HTR-8/SVneo (cell line): ENCODE data around the gene RPL13A.

ENCODE experiments used
- DNase-seq: peaks from one replicate; pipeline ENCODE4 v3.0.0; 2011; ENCODE audit warnings: low spot score, mixed read lengths; ENCODE audit not compliant: insufficient read length
- FAIRE-seq: peaks from 2 replicates; lab custom pipeline; 2011; peaks lifted over from hg19 to GRCh38; lab: Jason Lieb, UNC

RPL13A gene

DNA sequence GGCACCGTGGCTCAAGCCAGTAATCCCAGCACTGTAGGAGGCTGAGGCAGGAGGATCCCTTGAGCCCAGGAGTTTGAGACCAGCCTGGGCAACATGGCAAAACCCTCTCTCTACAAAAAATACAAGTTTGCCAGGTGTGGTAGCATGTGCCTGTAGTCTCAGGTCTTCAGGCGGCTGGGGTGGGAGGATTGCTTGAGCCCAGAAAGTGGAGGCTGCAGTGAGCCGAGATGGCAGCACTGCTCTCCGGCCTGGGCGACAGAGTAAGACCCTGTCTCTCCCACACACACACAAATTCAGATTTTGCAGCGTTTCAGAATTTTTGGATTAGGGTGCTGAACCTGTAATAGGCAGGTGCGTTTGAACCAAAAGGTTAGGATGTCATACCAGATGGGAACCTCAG is 11.1 kb downstream of the RPL13A start:
- DNase-seq (no peak), FAIRE-seq (no peak)

DNA sequence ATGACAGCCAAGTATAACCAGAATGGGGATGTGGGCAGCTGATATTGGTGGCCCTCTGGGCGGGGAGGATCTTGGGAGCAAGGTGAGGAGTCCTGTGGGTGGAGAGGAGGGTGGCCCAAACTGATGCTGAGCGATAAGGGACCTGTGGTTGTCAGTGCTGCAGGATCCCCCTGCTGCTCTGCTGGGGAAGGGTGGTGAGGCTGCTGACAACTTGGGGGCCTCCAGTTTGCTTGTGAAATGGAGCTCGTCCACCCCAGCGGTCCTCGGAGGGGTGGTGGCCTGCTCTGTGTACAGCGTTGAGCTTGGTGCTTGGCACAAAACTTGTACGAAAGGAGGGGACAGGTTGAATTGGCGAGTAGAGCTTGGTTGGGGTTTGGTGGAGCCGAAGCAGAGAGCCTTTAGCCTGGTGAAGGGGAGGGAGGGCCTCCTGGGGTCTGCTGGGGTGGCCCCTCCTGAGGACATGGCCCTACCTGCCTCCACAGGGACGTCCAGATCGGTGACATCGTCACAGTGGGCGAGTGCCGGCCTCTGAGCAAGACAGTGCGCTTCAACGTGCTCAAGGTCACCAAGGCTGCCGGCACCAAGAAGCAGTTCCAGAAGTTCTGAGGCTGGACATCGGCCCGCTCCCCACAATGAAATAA is 11.7 kb downstream of the RPL13A start:
- no peak for FAIRE-seq
- DNase-seq = no peak

DNA sequence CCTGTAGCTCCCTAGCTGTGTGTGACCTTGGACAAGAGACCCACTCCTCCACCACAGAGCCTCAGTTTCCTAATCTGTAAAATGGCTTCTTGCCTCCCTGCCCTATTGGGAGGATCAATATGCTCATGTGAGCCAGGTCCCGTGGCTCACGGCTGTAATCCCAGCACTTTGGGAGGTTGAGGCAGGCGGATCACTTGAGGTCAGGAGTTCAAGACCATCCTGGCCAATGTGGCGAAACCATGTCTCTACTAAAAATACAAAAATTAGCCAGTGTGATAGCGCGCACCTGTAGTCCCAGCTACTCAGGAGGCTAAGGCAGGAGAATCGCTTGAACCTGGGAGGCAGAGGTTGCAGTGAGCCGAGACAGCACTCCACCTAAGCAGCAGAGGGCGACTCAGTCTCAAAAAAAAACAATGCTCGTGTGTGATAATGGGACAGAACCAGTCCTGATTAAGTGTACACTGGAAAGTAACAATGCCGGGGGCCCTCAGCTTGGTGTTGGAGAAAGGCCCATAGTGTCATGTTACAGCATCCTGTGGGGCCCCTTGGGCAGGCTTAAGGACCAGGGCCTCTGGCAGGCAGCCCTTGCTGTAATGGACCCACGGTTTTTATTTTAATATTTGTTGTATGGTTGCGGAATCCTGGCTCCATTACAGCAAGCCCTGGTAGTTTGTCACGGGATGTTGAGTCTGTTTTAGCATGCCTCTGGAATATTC is 15.6 kb downstream of the RPL13A start:
- FAIRE-seq (peak; percentile 23), DNase-seq (peak; percentile 64)

DNA sequence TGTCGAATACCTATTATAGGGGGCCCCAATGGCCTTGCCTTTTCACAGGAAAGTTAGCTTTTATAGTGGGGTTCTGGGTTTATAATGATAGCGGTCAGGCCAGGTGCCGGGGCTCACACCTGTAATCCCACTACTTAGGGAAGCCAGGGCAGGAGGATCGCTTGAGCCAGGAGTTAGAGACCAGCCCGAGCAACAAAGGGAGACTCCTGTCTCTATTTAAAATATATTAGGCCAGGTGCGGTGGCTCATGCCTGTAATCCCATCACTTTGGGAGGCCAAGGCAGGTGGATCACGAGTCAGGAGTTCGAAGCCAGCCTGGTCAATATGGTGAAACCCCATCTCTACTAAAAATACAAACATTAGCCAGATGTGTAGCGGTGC is 16.2 kb downstream of the RPL13A start:
- DNase-seq (no peak), FAIRE-seq (no peak)

DNA sequence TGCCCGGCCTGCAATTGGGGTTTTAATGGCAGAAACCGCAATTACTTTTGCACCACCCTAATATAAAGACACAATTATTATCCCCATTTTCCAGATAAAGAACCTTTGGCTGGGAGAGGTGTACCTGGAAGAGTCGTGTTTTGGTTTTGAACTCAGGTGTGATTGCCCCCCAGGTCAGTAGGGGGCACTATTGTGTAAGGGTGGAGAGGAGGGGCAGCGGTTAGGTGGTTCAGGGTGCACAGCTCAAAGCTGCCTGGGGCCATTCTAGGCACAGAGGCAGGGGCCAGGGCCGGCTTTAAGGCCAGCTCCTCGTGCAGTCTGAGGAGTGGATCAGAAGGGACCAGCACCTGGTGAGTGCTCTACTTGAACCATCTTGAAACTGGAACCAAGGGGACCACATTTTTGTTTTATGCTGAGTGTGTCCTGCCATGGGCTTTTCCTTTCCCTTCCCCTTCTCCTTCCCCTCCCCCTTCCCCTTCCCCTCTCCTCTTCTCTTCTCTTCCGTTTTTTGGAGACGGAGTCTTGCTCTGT is 19.2 kb downstream of the RPL13A start:
- peak; percentile 44 for FAIRE-seq
- DNase-seq = peak; percentile 69

DNA sequence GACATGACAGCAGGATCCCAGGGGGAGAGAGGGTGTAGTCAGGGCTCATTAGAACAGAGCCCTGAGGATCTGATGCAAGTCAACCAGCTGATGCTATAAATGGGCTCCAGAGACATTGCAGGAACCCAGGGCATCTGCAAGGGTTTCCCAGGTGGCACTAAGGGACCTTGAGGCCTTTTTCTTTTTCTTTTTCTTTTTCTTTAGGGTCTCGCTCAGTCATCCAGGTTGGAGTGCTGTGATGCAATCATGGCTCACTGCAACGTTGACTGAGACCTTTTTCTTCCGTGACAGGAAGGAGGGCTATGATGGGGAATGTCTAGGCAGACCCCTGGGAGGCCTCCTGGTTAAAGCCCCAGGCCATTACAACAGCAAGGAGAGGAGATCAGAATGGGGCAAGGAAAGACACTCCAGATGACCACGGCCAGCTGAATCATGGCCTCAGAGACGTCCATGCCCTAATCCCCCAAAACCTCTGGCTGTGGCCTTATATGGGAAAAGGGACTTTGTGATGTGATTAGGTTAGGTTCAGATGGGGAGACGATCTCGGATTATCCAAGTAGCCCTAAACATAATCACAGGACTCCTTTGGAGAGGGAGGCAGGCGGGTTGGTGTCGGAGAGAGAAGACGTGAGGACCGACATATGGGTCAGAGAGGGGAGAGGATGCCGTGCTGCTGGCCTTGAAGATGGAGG is 20.5 kb downstream of the RPL13A start:
- no peak for FAIRE-seq
- DNase-seq = no peak

DNA sequence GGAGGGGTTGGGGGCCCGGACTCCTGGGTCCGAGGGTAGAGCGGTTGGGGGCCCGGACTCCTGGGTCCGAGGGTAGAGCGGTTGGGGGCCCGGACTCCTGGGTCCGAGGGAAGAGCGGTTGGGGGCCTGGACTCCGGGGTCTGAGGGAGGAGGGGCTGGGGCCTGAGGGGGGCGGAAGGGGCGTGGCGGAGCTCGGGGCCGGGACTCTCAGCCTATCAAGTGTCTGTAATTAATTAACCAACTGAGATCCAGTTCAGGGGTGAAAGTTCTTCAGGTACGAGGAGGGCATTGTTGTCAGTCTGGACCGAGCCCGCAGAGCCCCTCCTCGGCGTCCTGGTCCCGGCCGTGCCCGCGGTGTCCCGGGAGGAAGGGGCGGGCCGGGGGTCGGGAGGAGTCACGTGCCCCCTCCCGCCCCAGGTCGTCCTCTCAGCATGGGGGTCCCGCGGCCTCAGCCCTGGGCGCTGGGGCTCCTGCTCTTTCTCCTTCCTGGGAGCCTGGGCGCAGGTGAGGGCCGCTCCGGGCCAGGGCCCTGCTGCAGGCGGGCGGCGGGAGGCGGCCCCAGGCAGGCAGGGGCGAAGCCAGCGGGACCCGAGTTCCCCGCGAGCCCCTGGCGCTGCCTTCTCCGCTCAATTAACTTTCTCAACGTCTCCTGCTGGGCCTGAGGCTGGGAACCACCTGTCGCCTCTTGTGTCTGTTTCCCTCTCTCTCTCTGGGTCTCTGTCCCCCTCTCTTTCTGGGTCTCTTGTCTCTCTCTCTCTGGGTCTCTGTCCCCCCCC is 25.8 kb downstream of the RPL13A start:
- no peak for FAIRE-seq
- DNase-seq = peak; percentile 59

DNA sequence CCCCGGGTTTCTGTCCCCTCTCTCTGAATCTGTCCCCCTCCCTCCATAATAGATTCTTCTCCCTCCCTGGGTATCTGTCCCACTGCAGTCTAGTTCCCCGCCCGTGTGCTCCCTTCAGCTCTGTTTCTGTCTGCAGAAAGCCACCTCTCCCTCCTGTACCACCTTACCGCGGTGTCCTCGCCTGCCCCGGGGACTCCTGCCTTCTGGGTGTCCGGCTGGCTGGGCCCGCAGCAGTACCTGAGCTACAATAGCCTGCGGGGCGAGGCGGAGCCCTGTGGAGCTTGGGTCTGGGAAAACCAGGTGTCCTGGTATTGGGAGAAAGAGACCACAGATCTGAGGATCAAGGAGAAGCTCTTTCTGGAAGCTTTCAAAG is 26.3 kb downstream of the RPL13A start:
- no peak for DNase-seq
- FAIRE-seq = no peak

DNA sequence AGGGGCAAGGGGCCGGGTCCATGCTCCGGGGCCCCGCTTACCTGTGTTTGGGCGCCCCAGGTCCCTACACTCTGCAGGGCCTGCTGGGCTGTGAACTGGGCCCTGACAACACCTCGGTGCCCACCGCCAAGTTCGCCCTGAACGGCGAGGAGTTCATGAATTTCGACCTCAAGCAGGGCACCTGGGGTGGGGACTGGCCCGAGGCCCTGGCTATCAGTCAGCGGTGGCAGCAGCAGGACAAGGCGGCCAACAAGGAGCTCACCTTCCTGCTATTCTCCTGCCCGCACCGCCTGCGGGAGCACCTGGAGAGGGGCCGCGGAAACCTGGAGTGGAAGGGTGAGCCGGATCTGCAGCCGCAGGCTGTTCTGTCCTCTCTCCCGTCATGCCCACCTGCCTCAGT is 26.7 kb downstream of the RPL13A start:
- DNase-seq (no peak), FAIRE-seq (no peak)

DNA sequence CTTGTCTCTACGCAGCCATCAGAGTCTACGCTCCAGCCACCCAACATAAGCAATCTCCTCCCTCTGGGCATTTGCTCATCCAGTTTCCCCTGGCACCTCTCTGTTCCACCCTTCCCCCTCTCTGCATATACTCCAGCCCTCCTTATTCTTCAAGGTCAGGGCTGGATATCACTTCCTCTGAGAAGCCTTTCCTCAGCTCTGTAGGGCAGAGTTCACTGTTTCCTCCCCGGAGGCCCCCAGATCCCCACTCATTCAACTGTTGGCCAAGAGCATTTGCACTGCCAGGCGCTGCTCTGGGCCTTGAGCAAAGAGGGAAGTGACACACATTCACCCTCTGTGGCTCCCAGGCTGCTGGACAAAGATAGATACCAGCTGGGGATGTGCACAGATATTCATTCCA is 28.4 kb downstream of the RPL13A start:
- DNase-seq (no peak), FAIRE-seq (no peak)

DNA sequence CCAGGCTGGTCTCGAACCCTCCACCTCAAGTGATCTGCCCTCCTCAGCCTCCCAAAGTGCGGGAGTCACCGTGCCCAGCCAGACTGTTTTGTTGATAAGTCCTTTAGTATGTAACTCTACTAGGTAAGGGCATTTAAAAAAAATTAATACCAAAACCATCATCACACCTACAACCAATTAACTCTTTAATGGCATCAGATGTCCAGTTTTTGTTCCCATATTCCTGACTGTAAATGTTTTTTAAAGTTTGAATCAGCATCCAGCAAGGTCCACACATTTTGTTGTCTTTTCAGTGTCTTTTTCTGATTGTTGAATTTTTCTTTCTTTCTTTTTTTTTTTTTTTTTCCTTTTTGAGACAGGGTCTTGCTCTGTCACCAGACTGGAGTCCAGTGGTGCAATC is 30.6 kb downstream of the RPL13A start:
- FAIRE-seq (no peak), DNase-seq (no peak)

DNA sequence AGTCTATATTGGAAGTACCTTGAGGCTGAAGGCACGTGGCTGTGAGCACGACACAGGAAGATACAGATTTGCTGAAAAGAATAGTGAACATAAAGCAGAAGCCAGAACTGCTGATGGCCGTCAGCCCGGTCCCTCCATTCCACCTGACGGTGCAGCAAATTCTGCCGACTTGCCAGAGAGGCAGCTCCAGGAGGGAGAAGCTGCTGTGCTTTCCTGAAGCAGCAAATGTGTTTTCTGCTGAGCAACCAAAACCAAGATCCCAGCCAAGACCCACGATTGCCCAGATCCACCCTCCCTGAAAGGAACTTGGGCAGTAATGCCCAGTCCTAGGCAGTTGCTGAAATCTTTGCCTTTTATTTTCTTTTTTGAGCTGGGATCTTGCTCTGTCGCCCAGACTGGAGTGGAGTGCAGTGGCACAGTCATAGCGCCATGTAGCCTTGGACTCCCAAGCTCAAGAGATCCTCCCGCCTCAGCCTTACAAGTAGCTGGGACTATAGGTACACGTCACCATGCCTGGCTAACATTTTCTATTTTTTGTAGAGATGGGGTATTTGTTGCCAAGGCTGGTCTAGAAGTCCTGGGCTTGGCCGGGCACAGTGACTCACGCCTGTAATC is 33.4 kb downstream of the RPL13A start:
- DNase-seq = no peak
- FAIRE-seq = no peak

DNA sequence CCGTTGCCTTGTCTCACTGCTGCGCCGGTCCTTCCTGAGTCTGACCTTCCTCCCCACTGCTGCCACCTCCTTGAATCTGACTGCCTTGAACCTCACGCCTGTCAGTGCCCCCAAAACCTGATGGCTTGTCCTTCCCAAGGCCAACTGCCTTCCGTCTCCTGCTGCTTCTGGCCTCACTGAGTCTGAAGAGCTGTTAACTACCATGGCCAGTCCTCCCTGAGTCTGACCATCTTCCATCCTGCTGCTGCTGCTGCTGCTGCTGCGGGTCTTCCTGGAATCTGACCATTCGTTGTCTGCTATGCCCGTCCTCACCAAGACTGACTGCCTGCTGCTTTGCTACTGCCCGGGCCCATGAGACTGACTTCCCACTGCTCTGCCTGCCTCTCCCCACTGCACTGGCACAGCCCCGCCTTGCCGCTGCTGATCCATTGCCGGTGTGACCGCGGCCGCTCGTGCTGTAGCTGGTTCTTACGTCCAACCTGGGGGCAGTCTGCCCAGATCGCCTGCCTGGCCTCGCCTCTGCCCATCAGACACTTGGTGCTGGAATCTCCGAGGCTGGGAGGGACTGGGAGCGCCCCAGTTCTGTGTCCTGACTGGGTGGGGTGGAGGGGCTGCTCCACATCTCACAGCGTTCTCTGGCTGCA is 37.5 kb downstream of the RPL13A start:
- DNase-seq (no peak), FAIRE-seq (no peak)

DNA sequence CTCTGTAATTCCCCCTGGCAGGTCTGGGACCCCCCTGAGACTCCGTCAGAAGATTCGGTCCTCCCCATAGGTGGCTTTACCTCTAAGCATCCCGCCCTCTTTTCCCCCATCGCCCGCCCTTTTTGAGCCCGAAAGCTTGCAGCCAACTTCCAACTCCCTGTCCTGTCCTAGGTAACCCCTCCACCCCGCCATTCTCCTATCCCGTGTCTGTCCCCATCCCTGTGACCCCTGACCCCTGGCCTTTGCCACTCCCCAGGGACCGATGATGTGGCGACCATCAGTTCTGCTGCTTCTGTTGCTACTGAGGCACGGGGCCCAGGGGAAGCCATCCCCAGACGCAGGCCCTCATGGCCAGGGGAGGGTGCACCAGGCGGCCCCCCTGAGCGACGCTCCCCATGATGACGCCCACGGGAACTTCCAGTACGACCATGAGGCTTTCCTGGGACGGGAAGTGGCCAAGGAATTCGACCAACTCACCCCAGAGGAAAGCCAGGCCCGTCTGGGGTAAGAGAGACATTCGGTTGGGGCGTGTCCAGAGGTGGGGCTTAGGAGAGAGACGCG is 40.9 kb downstream of the RPL13A start:
- FAIRE-seq (no peak), DNase-seq (no peak)

DNA sequence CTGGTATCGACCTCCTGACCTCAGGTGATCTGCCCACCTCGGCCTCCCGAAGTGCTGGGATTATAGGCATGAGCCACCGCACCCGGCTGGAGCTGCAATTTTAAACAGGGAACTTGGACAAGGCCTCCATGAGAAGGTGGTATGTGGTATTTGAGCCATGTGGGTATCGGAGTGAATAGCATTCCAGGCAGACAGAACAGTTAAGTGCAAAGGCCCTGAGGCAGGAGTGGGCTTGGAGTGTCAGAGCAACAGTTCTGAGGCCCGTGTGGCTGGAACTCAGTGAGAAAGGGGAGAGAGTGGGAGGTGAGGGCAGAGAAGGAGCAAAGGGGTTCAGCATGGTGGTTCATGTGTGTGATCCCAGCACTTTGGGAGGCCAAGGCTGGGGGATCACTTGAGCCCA is 43.3 kb downstream of the RPL13A start:
- DNase-seq (no peak), FAIRE-seq (no peak)

DNA sequence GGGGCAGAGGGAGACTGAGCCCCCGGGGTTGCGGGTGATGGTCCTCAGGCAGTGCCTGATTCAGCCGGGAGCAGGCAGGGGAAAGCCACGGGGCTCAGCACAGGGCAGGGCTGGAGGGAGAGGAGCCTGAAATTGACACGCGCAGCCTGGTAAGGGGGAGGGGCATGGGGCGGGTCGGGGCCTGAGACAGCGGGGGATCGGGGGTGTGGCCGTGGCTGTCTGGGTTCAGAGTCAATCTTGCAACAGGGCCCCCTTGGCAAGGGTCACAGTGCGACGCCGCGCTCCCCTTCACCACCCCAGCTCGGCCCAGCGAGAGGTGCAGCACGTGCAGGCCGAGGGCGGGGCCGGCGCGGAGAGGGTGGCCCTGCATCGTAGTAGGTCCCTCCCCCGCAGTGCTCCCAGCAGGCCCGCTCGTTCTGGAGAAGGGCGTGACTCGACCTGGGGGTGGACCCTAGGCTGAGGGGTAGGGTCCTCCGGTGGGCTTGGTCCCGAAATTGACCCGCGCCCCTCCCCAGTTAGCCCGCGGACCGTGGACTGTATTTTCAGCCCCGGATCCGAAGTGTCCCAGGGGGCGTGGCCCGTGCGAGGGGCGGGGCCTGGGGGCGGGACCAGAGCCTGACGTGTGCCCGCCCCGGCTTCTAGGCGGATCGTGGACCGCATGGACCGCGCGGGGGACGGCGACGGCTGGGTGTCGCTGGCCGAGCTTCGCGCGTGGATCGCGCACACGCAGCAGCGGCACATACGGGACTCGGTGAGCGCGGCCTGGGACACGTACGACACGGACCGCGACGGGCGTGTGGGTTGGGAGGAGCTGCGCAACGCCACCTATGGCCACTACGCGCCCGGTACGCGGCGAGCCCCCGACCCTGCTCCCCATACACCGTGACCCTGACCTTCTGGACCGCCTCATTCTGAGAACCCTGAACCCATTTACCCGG is 46.4 kb downstream of the RPL13A start:
- FAIRE-seq (no peak), DNase-seq (no peak)

DNA sequence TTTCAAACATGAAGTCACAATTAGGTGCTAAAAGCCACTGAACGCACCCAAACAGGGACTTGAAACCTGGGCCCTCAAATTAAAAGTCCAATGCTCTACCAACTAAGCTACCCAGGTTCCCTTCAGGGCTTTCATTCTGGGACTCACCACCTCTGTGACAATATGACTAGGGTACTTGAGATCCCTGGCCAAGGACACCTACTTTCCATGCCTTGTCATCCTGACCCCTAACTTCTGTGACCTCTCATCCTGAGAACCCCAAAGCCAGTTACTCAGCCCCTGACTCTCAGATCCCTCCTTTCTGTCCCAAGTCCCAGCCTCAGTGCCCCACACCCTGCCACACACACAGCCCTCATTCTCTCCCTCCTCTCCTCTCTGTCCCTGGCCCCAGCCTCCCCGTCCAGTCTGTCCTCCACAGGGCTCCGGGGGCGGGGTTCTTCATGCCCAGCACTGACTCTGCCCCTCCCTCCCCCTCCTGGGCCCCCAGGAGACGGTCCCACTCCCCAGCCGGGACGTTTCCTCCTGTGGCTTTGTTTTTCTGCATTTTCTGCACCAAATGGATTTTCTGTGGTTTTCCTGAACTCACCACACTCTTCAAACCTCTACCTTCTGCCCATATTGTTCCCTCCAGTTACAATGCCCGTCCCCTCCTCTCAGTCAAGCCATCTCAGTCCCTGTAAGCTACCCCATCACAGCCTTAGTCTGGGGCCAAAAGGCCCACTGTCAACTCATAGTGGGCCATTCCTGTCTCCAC is 47.4 kb downstream of the RPL13A start:
- no peak for DNase-seq
- no peak for FAIRE-seq
